NCI-H2081 treated with DMSO at 0.1 percent for 48 hours (cell line): ENCODE measurements around the gene TMEM60.
"Not testable (repeated sequence)": the region's sequence is repeated elsewhere in the genome, so short reads cannot be mapped to it uniquely, and the experiment has no call there.

Experiments used
- DNase-seq: peaks from one replicate; lab custom pipeline; 2025; lab: John Stamatoyannopoulos, UW

The TMEM60 gene

GRCh38 chr7:77798394-77799077 lies at the start of gene TMEM60, which contains the start of gene PHTF2:
Gene TMEM60 (minus strand): TSS chr7:77798434. CDS start chr7:77794373, 4,061 bp downstream.
Gene PHTF2 (plus strand): TSS chr7:77798773.
- peak; percentile 100 for DNase-seq

GRCh38 chr7:77846317-77847092 lies 48.3 kb upstream of the TMEM60 start:
- no peak for DNase-seq

- no peak for DNase-seq
These were observed 45.0 kb upstream of the TMEM60 start for GRCh38 chr7:77843194-77843593.

GRCh38 chr7:77839919-77840318 lies 41.7 kb upstream of the TMEM60 start:
- DNase-seq: no peak

GRCh38 chr7:77838929-77839491 lies 40.8 kb upstream of the TMEM60 start:
- no peak for DNase-seq

GRCh38 chr7:77837966-77838365 lies 39.7 kb upstream of the TMEM60 start:
- DNase-seq: no peak

- peak; percentile 65 for DNase-seq
These were observed 39.0 kb upstream of the TMEM60 start for GRCh38 chr7:77837275-77837674.

GRCh38 chr7:77836425-77836824 lies 38.2 kb upstream of the TMEM60 start:
- not testable (repeated sequence) for DNase-seq

GRCh38 chr7:77833136-77833535 lies 34.9 kb upstream of the TMEM60 start:
- no peak for DNase-seq

- DNase-seq: no peak
These were observed 33.7 kb upstream of the TMEM60 start for GRCh38 chr7:77831953-77832352.

GRCh38 chr7:77831481-77831880 lies 33.2 kb upstream of the TMEM60 start:
- no peak for DNase-seq

GRCh38 chr7:77830649-77831355 lies 32.6 kb upstream of the TMEM60 start:
- DNase-seq: peak; percentile 75

GRCh38 chr7:77827999-77828398 lies 29.8 kb upstream of the TMEM60 start:
- DNase-seq: no peak

- DNase-seq: no peak
These were observed 28.1 kb upstream of the TMEM60 start for GRCh38 chr7:77826300-77826699.

GRCh38 chr7:77825131-77825530 lies 26.9 kb upstream of the TMEM60 start:
- DNase-seq: no peak

- DNase-seq: no peak
These were observed 26.4 kb upstream of the TMEM60 start for GRCh38 chr7:77824636-77825035.

GRCh38 chr7:77823787-77824186 lies 25.6 kb upstream of the TMEM60 start:
- DNase-seq: no peak

- no peak for DNase-seq
These were observed 24.0 kb upstream of the TMEM60 start for GRCh38 chr7:77822269-77822668.

GRCh38 chr7:77820967-77821366 lies 22.7 kb upstream of the TMEM60 start:
- no peak for DNase-seq

- DNase-seq: no peak
These were observed 20.8 kb upstream of the TMEM60 start for GRCh38 chr7:77819021-77819420.

- DNase-seq: no peak
These were observed 14.9 kb upstream of the TMEM60 start for GRCh38 chr7:77813180-77813579.

GRCh38 chr7:77812290-77812685 lies 14.1 kb upstream of the TMEM60 start:
- no peak for DNase-seq
